GM19397 (cell line): ENCODE data around the gene WDR72.

Experiments used
- ATAC-seq: cut with Tn5 transposase; IDR thresholded peaks from one replicate; pipeline ENCODE4 v1.9.1; 2021; ENCODE audit warnings: mild to moderate bottlenecking, moderate library complexity; ENCODE audit not compliant: unreplicated experiment

The WDR72 gene

DNA sequence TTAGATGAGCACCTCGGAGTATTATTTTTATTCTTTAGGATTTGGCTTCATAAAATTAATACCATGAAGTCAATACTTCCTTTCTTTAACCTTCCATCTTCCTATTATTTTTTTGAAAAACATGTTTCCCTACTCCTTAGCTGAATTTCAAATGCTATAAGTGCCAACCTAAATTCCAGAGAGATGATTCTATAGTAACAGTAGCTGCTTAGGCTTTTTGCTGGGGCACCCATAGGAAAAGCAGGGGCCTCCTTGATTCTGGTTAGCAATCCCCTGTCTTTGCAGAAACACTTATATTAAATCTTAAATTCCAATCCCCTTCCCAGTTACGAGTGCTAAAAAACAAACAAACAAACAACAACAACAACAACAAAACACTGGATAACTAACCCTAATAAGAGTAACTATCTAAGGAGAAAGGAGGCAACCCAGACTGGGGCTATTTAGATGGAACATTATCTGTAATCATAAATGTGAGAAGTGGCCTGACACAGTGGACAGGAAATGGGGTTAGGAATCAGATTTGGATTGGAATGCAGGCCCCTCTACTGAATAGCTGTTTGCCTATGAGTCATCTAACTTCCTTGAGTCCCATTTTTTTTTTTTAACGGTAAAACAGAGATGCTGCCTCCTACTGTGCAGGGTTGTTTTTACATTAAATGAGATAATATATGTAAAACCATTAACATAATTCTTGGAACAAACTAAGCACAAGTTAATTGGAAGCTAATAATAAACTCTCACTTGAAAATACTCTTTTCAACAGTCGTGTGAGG is 148.1 kb downstream of the WDR72 start:
- no peak for ATAC-seq

DNA sequence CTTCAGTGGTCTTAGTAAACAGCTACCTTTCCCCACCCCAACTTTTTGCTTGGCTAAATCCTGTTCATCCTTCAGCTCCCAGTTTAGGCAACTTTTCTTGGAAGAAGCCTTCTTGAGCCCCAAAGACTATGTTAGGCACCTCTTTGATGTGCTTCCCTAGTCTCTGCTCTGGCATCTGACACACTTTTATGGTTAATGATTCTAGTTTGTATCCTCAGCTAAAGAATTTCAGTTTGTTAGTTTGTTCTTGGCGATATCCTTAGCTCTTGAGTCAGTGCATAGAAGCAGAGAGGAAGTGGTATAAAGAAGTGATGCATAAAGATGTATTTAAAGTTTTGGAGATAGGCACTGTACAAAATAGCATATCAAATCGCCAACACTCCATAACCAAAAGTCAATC is 168.4 kb downstream of the WDR72 start:
- no peak for ATAC-seq

DNA sequence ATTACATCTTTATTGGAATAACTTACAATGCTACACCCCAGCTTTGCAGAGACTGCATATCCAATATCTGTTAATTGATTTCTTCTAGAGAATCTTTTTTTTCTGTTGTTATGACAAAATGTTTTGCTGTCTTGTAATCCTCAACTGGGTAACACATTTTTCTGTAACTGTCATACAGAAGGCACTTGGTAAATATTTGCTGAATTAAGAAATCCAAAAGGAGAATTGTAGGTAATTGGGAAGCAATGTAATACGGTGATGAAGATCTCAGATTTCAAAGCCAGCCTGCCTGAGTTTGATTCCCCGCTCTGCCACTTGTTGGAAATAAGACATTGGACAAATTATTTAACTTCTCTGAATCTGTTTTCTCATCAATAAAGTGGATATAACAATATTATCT is 169.1 kb downstream of the WDR72 start:
- ATAC-seq = no peak

DNA sequence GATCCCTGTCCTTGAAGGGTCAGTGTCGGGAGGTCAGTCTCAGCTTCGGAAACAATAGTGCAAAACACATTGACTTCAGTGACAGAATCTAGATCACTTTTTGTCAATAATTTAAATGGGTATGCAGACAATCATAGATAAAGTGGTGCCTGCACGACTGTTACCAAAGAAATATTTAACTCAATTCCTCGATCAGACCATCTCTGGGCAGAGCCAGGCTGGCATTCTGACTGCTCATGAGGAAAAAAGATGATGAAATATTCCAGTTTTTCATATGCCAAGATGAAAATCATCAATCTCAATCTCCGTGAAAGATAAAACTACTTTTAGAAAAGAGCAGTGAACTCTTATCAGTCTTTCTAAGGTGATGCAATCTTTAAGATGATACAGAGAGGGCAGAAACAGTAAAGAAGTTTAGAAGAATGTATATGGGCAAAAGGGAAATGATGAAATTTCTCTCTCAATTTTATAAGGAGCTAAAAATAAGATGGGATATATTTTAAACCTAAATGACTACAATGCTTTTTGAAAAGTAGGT is 169.9 kb downstream of the WDR72 start:
- ATAC-seq = no peak

DNA sequence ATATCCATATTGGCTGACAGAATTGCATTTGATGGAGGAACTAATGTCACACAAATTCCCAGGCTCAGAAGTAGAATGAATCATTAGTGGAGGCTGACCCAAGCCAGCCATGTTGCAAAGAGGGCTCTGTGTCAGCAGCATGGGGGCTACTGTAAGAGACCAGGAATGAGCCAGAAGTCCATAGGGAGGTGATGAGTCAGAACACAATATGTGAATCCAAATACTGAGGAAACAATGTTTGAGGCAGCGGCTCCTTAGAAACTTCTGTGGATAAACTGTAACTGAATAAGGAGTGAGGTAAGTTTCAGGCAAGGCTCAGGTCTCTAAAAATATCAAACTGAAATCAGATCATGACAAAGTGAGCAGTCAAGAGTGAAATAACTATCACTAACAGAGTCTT is 170.7 kb downstream of the WDR72 start:
- no peak for ATAC-seq

DNA sequence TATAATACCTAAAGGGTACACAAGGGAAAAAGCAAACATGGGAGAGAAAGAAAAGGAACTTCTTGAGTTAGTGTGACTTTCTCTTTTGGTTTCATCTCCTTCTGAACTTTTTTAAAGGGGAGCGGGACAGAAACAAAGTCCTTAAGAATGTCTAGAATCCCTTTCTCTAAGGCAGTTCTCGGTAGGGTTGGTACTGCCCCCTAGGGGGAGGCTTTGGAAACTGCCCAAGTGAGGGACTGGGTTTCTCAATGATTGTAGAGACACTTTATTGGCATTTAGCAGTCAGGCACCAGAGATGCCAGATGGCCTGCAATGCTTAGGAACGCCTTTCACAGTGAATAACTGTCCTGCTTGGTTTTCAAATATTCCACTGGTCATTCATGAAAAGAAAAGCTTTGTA is 172.7 kb downstream of the WDR72 start:
- ATAC-seq = no peak

DNA sequence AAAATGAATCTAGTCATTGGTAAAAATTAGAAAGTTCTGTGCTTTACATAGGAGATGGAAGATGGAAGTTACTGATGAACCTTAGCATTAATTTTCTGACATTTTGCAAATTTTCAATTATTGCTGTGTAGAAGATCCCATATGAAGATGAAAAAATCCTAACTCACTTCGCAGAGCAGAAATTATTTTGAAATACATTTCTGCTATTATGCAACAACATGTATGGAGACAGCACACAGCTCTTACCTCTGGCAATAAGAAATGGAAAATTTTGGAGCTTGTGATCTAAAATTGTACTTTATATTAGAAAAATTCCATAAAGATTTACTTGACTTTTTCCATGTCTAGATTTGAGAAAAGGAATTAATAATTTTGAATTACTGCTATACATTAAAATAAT is 177.9 kb downstream of the WDR72 start:
- no peak for ATAC-seq

DNA sequence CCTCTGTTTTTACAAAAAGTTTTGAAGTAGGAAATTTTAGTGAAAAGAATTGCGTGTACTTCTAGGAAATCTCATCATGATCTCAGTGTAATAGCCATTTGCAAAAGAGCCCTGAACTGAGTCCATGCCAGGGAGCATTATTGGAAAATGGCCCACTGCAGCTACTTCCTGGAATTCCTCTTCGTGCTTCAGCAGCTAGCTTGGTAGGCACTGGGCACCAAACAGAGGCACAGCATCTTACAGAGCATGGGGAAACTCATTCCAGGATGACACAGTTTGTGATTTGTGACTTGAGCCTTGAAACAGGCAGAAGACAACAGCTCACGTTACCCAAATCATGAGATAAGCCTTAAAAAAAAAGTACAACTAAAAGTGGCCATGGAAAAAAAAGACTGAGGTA is 179.1 kb downstream of the WDR72 start:
- no peak for ATAC-seq

DNA sequence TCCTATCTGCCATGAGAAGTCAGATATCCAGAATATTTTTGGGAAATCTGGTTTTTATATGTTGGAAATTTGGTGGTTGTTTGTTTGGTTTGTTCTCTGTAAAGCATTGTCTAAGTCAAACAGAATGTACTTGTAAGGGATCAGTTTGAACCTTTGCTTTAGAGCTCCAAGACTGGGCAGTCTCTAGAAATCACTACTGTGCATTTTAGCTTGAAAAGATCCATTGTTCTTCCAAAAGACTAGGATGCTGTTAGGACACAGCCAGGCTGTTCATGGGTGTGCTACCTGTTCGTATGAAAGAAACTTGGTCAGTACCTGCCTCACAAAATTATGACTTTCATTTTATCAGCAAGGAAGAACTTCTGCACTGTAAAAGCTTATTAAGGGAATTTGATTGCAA is 182.6 kb downstream of the WDR72 start:
- no peak for ATAC-seq

DNA sequence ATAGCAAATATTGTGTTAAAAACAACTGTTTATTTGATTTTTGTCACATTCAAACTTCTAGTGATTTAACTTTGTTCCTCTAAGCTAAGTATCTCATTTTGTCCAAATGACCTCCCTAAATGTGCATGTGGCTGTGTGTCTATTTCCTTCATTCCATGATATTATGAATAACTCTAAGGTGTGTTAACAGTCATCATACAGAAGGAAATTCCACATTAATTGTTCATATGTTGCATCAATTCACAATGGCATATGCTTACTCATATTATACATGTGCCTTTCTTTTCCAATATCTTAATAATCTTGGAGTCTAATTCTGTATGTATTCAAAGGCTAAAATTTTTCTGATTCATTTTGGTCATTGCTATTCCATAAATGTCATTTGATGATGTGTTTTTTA is 186.4 kb downstream of the WDR72 start:
- ATAC-seq = no peak

DNA sequence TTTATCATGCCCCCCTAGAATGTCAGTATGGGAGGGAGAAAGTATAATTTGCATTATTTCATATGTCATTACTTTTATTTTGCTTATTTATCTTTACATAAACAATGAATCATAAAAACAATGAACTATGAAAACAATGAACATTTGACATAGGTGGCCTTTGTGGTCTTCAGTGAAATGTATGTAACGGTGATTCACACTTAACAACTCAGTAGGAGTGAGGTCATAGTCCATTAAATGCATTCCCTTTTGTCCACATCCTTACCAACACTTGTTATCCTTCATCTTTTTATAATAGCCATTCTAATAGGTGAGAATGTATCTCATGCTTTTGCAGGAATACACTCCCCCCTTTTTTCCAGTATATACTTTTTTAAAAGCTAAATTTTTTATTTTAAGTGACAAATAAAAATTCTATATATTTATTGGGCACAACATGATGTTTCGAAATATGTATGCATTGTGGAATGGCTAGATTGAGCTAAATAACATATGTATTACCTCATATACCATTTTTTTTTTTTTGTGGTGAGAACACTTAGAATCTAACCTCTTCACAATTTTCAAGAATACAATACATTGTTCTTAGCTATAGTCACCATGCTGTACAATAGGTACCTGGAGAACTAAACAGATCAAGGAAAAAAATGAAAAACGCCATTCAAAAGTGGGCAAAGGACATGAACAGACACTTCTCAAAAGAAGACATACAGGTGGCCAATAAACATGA is 189.5 kb downstream of the WDR72 start:
- ATAC-seq = no peak

DNA sequence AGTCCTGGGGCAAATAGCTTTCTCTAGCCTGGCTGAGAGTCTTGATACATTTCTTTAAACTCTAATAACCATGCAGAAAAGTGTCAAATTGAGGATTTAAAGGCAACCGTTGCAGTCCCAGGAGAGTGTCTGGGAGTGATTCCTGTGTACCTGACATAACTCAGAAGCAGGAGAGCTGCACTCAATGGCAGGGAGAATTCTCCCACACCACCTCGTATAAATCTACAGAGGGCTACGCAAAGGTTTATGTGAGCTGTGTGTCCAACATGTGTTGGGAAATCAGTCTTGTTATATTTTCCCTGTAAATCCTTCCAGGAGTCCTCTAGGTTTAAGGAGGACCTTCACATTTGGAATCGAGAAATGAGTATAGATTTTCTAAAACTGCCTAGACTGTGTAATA is 192.6 kb downstream of the WDR72 start:
- ATAC-seq = no peak

DNA sequence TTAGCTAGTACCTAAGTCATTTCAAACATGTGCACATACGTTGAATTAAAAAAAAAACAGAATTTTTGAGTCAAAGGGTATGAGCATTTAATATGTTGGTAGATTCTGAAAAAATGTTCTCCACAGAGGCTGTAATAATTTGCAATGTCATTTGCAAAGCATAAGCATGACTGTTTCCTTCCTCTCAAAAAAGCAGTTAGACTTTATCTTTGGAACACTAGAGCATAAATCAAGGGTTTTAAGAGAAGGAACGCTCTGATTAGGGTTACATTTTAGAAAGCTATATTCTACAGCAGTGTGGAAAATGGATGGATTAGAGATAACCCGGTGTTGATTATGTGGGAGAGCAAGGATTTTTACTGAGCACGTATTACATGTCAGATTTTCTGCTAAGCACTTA is 193.7 kb downstream of the WDR72 start:
- ATAC-seq = no peak

DNA sequence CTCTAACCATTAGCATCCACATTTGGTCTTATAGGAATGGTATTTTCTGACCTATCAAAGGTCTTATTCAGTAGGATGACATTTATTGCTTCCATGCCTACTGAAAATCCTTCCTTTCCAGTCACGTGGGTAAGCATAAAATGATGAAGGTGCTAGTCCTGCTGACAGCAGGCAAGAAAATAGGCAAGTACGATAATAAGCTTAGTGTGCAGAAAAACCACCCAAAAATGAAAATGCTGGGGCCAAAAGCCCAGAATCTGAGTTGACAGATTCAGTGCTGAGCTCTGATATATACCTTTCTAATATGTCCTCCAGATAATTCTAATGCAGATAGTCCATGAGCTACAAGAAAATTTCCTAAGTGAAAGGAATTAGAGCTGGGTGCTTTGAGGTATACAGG is 194.8 kb downstream of the WDR72 start:
- no peak for ATAC-seq

DNA sequence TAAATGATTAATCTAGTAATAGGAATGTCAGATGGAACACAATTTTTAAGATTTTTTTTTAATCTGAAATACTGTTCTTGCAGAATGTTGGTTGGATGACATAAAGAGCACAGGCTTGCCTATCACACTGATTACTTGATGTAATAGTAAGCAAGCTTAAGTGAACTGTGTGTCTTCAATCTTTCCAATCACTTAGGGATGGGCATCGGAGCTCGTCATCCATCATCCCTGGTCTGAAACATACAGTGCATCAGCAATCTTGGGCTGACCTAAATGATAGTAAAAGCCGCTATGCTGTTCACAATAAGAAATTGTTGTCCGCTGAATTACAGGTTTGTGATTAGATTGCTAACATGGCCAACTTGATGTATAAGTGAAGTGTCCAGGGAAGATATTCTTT is 195.8 kb downstream of the WDR72 start:
- ATAC-seq = no peak

DNA sequence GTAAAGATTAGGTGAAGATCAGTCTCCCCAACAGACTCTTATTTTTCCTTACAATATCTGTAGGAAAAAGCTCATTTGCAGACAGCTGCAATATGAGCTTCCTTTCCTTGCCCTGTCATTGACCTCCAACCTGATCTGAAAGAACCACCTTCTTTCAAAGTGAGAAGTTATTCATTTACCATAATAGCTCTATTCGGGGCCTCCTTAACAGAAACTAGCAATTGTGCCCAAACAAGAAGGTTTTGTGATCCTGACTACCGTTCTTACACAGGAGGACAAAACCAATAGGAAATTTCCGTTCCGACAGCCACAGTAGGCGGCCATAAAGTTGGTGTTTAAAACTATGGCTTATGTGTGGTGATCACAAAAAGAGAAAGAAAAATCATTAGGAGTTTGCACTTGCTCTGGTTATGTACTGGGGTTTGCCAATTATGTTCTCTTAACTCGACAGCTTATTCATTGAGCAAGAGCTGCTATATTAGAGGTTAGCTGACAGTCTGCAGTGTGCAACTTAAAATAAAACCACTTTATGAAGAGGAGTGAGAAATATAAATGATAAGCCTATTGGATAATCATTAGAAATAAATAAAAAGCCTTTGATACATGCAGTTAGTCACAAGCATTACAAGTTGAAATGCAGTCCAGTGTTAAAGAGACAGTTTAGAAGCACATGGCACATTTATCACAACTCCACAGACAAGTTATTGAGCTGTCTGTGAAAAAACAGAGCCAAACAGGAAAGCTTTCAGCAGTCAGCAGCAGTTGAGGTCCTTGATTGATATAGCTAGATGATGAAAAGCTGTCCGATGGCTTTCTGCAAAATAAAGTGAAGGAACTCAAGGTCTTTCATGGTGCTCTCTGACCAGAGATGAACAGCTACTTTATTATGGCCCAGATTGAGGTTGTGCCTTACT is 199.8 kb downstream of the WDR72 start:
- ATAC-seq = no peak

DNA sequence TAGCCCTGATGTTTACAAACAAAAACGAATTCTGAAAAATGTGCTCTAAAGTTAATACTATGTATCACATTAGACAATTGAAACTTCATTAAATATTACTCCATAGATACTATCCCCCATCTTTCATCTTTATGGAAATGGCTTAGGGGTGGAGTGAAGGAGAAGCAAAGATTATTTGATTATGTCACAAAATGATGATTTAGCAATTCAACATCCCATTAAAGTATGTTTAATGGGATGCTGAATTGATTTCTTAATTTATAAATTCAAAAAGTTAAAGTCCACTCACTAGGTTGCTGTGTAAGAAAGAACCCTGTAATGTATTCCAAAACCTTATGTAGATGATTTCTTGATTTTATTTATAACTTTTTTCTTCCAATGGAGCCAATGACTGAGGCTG is 201.1 kb downstream of the WDR72 start:
- ATAC-seq = no peak

DNA sequence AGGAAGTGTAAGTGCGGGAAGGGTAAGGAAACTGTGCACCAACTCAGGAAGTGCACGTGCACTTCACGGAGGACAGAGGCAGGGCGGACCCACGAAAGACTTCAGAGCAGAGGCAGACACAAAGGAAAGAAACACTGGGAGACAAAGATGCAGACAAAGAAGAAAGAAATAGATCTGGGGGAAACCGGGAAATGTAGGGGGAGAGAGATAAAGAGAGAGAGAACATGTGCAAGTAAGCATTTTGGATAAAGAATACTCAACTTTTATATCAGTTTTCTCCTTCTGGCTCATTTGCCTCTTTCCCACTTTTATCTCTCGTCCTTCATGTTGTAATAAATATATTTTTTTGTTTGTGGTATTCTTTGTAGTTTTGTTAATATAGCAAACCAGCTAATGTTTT is 204.2 kb downstream of the WDR72 start:
- no peak for ATAC-seq

DNA sequence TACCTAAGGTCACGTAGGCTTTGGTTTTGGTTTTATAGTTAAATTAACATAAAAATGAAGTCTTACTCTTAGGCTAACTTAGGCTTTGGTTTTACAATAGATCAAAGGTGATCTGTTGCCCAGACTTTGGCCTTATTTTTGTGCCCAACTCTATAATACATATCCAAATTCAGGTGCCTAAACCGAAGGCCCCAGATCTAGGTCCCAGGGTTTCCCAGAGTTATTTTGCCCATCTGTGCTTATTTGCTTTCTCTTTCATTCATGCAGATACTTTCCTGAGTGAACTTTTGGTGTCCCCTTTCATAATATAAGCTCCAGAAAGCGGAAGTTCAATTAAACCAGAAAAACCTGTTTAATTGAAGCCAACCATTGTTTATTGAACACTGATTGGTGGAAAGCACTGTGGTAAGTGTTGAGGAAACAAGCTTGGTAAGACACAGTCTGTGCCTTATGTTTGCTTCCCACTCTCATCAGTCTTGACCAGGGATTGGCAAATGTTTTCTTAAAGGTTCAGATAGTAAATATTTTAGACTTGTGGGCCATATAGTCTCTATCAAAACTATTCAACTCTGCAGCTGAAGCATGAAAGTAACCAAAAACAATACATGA is 209.7 kb downstream of the WDR72 start:
- ATAC-seq = no peak

DNA sequence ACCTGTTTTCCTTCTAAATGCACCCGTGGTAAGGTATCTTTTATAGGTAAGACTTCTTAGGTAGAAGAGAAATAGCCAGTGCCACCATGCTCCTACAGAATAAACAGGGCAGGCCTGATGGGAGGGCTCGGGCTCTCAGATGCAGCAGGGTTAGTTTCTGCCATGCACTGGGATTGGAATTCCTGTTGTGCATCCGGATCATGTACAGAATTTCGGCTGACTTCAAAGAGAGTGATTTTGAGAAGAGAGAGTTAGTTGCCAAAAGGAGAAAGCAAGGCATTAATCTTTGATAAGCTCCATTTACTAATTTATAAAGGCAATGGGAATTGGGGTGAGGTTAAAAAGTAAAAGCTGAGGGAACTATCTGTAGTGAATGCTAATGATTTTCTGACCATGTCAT is 211.2 kb downstream of the WDR72 start:
- ATAC-seq = no peak
